Omental fat pad (tissue), 4 donors: ENCODE data around the gene ACAP3. TPM values are rescaled to one million over a fixed set of nuclear protein-coding genes. Genes with fewer than 3 reads are reported as not detected.

Source experiments
- ATAC-seq: fragments of 150-250 bp; one replicate; pipeline ENCODE4 v1.9.1; 2016; ENCODE audit warnings: mild to moderate bottlenecking, moderate library complexity; ENCODE audit not compliant: low FRiP score
- DNase-seq: peaks from one replicate; pipeline ENCODE4 v3.0.0-alpha.2; 2019; ENCODE audit warnings: low spot score
- total RNA-seq, 4 donors: library from RNA; depleted of rRNA; stranded (reverse); fragments of >200 nt; gene quantifications; one replicate each; pipeline ENCODE4 v1.1.0, GENCODE V29; 2016
- TF ChIP-seq, protein P1 (sequence below), 3 donors: fragments of 450-650 bp; IDR thresholded peaks; one replicate each; pipeline ENCODE4 v1.5.1; 2016 to 2017; ENCODE audit warnings: antibody characterized with exemption in 3 of 3, mild to moderate bottlenecking in 3 of 3, moderate library complexity in 2 of 3

The ACAP3 gene
- total RNA-seq, 4 donors from 2014 or later: 19.2 to 41.8 (median 38.1) TPM

DNA sequence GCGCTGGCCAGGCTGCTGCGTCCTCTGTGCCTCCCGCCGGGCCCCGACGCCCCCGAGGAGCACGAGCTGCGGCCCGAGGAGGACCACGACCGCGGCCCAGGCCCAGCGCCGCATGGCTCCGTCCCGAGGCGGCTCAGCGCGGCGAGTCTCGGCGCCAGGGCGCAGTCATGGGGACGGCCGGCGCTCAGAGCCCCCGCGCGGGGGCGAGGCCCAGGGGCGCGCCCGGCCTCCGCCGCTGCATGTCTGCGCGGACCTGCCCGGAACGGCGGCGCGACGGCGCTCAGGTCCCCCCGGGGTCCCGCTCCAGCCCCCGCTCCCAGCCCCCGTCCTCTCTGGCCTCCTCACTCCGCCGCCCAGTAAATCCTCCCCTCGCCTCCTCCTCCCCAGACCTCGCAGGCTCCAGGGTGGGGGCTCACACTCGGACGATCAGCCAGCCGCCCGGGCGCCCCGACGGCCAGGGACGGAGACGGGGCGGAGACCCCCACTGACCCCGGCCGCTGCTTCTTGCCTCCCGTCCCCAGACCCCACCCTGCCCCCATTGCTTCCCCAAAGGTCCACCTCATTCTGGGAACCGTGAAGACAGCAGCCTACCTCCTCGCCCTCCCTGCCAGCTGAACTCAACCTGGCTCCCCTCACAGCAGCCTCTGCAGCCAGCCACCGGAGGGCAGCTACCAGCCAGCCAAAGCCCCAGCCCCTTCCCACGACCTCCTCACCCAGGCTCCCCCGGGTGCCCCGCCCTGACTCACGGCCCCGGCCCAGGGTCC is 61.0 kb downstream of the ACAP3 start, which contains the start of gene C1QTNF12:
C1QTNF12 (minus strand) TSS at position 146 of the 764 bp plus-strand sequence; CDS start at position 114, 32 bp downstream.
- DNase-seq: no peak
- TF ChIP-seq, protein P1, sequence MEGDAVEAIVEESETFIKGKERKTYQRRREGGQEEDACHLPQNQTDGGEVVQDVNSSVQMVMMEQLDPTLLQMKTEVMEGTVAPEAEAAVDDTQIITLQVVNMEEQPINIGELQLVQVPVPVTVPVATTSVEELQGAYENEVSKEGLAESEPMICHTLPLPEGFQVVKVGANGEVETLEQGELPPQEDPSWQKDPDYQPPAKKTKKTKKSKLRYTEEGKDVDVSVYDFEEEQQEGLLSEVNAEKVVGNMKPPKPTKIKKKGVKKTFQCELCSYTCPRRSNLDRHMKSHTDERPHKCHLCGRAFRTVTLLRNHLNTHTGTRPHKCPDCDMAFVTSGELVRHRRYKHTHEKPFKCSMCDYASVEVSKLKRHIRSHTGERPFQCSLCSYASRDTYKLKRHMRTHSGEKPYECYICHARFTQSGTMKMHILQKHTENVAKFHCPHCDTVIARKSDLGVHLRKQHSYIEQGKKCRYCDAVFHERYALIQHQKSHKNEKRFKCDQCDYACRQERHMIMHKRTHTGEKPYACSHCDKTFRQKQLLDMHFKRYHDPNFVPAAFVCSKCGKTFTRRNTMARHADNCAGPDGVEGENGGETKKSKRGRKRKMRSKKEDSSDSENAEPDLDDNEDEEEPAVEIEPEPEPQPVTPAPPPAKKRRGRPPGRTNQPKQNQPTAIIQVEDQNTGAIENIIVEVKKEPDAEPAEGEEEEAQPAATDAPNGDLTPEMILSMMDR (IDR thresholded peaks at IDR 0.05): no peak
- ATAC-seq: peak; percentile 41

DNA sequence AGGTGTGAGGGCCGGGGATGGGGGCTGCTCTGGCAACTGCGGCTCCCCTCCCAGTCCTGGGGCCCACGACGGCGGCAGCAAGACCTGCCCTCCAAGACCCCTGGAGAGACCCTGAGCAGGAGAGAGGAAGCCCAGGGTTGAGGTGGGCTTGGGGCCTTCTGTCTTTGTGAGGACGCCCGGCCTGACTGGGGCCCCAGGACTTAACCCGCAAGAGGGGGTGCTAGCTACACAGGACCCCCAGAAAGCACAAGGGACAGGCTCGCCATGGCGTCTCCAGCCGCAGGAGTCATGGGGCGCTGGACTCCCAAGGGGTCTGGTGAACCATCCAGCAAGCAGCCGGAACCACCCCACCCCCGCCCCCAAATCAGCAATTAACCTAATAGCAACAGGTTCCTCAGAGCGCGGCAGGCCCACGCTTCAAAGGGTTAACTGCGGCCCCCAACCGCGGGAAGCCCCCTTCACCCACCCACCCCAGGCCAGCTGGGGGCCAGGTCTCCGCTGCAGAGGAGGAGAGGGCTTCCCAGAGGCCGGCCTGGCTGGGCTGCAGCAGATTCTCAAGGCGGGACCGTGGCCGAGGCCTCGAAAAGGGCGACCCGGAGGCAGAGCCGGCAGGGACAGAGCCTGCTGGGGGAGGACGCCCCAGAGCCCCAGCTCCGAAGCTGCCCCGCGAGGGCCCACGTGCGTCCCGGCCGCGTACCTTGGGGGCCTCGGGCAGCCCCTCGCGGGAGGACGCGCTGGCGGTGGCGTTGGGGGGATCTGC is 61.7 kb downstream of the ACAP3 start:
- no peak for DNase-seq
- TF ChIP-seq, protein P1 (IDR thresholded peaks at IDR 0.05): no peak
- ATAC-seq: no peak

DNA sequence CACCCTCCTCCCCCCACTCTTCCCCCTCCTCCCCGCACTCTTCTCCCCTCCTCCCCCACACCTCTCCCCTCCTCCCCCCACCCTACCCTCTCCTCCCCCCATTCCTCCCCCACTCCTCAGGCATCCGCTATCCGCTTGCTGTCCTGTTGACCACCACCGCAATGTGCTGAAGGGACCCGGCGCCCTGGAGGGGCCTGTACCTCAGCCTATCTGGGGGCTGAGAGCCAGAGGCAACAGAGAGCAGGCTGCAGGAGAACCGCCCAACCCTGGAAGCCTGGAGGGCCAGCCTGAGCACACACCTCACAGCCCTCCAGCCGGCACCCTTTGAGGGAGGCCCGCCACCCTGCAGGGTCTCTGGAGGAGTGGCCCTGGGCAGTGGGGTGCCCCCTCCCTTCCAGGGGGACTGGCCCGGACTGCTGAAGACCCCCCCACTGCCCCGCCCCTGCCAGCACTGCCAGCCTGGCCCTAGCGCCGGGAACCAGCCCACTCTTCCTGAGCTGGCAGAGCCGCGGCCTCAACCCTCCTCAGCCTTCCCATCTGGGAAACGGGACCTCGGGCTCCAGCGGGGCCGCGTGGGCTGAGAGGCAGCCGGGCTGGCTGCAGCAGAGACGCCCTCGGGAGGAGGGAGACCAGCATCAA is 62.4 kb downstream of the ACAP3 start:
- TF ChIP-seq, protein P1 (IDR thresholded peaks at IDR 0.05): no peak
- ATAC-seq: no peak

DNA sequence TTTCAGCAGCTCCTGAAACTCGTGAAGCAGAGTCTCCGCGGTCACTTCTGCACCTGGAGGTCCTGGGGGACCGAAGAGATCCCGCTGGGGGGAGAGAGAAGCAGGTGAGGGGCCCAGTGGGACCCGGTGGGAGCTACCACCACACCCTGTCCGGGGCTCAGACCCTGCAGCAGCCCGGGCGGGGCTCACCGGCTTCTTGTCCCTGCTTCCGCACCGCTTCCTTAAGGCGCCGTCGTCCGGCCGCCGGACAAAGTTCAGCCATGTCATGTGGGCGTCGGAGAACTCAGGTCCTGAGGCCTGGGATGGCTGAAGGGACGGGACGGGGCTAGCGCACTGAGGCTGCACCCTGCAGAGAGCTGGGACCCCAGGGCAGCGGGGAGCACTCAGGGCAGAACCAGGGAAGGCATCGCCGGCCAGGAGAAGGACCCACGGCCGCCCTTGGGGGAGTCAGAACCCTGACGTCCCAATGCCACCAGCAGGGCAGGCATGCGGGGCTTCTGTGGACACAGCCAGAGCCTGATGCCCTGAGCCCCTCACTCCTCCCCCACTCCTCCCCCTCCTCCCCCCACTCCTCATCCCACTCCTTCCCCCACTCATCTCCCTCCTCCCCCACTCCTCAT is 63.4 kb downstream of the ACAP3 start:
- ATAC-seq (no peak), DNase-seq (no peak)
- TF ChIP-seq, protein P1 (IDR thresholded peaks at IDR 0.05): no peak

More for the DNA sequence above, 62.4 kb downstream of the ACAP3 start:
- DNase-seq: no peak

DNA sequence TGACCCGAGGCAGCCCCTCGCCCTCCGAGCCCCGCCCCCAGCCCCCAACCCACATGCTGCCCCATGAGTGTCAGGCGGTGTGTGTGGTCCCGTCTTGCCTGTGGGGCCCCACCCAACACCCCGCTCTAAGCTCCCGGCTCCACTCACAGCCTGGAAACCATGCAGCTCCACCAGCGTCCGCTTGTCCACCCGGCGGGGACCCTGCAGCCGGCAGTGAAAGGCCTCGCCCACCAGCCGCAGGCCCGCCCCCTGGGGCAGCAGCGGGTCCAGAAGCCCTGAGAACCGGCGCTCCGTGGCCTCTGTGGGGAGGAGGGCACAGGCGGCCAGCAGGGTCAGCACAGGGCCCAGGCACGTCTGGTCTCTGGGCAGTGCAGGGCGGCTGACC is 63.9 kb downstream of the ACAP3 start:
- TF ChIP-seq, protein P1 (IDR thresholded peaks at IDR 0.05): no peak
- ATAC-seq (no peak), DNase-seq (no peak)

DNA sequence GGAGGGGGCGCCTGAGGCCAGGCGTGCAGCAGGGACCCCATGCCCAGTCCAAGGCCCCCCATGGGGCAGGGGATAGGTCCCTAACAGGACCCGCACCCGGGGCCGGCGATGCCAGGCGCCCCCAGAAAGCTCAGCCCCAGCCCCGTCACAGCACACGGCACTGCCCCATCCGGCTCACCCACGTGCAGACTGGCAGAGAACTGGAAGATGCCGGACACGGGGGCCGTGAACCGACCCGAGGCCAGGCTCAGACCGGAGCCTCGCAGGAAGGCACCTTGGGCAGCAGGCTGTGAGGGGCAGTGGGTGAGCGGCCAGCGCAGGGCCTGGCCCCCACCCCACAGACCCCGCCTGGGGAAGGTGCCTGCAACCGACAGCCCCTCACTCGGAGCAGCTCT is 64.5 kb downstream of the ACAP3 start:
- DNase-seq (no peak), ATAC-seq (no peak)
- TF ChIP-seq, protein P1 (IDR thresholded peaks at IDR 0.05): no peak
